ENCODE results near the gene RFNG.

RFNG gene

GRCh38 chr17:82023447-82024241 is 28.0 kb downstream of the RFNG start:
- TF ChIP-seq CTCF (IDR thresholded peaks at IDR 0.05) = no peak

GRCh38 chr17:82022981-82023446 is 28.6 kb downstream of the RFNG start, which contains the start of gene LRRC45:
LRRC45 (plus strand) TSS chr17:82023305; CDS start chr17:82023644, 339 bp downstream.
- no peak for TF ChIP-seq CTCF (IDR thresholded peaks at IDR 0.05)

- no peak for TF ChIP-seq CTCF (IDR thresholded peaks at IDR 0.05)
Observed at GRCh38 chr17:82022310-82022980, 29.2 kb downstream of the RFNG start, which contains the start of gene CENPX. CENPX (minus strand) TSS chr17:82022878; CDS start chr17:82022861, 17 bp downstream.

- TF ChIP-seq CTCF (IDR thresholded peaks at IDR 0.05) = no peak
Observed at GRCh38 chr17:82021900-82022309, 29.7 kb downstream of the RFNG start.

GRCh38 chr17:82021107-82021899 is 30.3 kb downstream of the RFNG start:
- TF ChIP-seq CTCF (IDR thresholded peaks at IDR 0.05) = peak; percentile 75

GRCh38 chr17:82020572-82021106 is 31.0 kb downstream of the RFNG start:
- no peak for TF ChIP-seq CTCF (IDR thresholded peaks at IDR 0.05)

Measured in LNCAP (cell line).